Bronchial epithelial cell (primary cell): Measurements from ENCODE around the gene BLM. TPM values are rescaled to one million over a fixed set of nuclear protein-coding genes. Genes with fewer than 3 reads are reported as not detected.
"Not testable (repeated sequence)": the region's sequence is repeated elsewhere in the genome, so short reads cannot be mapped to it uniquely, and the experiment has no call there.

ENCODE experiments used
- DNase-seq: peaks from one replicate; pipeline ENCODE4 v3.0.0-alpha.2; 2010; ENCODE audit warnings: low read depth
- FAIRE-seq: peaks from 2 replicates; lab custom pipeline; 2011; peaks lifted over from hg19 to GRCh38; lab: Jason Lieb, UNC
- H3K27me3 ChIP-seq: 2 replicates; pipeline ENCODE4 v1.5.1; 2011; ENCODE audit warnings: low read length; ENCODE audit not compliant: control insufficient read depth, insufficient read depth
- H3K36me3 ChIP-seq: 2 replicates; pipeline ENCODE4 v1.5.1; 2011; ENCODE audit warnings: low read length; ENCODE audit not compliant: control insufficient read depth, insufficient read depth
- H3K4me3 ChIP-seq: 2 replicates; pipeline ENCODE4 v1.5.1; 2011; ENCODE audit warnings: mild to moderate bottlenecking, low read depth, low read length, control low read depth
- total RNA-seq: library from RNA; depleted of rRNA; stranded (reverse); fragments of >200 nt; gene quantifications from 2 replicates; pipeline ENCODE4 v1.2.1, GENCODE V29; 2014
- TF ChIP-seq, protein P1 (sequence below): IDR thresholded peaks from 2 replicates; pipeline ENCODE4 v1.5.1; 2011; ENCODE audit warnings: mild to moderate bottlenecking, moderate library complexity, low read length, control low read depth, inconsistent platforms; ENCODE audit not compliant: insufficient read depth, severe bottlenecking

BLM gene
- total RNA-seq, 1 donor from 2014 or later = 0.26 TPM

DNA sequence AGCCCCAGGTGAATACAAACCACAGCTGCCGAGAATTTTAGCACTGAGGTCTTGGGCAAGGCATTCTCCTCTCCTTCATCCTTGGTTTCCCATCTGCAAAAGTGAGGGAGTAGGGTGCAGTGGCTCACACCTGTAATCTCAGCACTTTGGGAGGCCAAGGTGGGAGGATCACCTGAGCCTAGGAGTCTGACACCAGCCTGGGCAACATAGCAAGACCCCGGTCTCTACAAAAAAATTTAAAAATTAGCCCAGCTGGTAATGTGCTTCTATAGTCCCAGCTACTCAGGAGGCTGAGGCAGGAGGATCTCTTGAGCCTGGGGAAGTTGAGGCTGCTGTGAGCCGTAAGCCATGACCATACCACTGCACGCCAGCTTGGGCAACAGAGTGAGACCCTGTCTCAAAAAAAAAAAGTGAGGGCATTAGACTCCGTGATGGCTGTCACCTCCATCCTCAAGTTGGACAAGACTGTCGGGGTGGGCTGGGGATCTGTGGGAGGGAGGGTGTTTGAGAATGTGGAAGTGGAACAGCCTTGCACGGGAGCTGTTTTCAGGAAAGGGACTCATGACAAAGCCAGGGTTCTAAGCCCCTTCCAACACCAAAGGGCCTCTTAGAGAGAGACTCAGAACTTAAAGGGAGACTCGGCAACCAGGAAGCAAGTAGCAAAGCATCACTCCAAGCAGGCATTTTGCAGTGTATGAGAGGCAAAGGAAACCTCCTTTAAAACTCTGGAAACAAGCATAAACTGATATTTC, 105.2 kb downstream of the BLM start:
- TF ChIP-seq, protein P1, sequence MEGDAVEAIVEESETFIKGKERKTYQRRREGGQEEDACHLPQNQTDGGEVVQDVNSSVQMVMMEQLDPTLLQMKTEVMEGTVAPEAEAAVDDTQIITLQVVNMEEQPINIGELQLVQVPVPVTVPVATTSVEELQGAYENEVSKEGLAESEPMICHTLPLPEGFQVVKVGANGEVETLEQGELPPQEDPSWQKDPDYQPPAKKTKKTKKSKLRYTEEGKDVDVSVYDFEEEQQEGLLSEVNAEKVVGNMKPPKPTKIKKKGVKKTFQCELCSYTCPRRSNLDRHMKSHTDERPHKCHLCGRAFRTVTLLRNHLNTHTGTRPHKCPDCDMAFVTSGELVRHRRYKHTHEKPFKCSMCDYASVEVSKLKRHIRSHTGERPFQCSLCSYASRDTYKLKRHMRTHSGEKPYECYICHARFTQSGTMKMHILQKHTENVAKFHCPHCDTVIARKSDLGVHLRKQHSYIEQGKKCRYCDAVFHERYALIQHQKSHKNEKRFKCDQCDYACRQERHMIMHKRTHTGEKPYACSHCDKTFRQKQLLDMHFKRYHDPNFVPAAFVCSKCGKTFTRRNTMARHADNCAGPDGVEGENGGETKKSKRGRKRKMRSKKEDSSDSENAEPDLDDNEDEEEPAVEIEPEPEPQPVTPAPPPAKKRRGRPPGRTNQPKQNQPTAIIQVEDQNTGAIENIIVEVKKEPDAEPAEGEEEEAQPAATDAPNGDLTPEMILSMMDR = no peak
- DNase-seq (no peak), FAIRE-seq (no peak)
- Histone ChIP-seq H3K27me3 (no peaks in the 10 kb centered on the region), H3K4me3 (no peak overlapping the region), H3K36me3 (no peaks in the 10 kb centered on the region)

DNA sequence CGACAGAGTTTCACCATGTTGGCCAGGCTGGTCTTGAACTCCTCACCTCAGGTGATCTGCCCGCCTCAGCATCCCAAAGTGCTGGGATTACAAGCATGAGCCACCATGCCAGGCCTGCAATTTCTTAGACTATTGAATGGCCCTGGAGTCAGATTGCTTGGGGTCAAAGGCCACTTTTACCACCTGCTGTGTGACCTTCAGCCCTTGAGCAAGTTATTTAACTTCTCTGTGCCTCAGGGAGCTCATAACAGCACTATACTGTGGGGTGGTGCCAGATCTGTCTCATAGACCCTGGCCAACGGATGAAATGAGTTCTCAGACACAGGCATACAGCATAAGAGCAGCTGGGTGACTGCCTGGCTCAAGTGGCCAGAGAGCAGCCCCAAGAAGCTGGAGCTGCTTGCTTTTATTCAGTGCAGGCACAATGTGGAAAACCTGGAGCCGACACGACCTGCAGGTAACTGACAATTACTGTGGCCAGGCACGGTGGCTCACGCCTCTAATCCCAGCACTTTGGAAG, 106.4 kb downstream of the BLM start:
- TF ChIP-seq, protein P1 = no peak
- Histone ChIP-seq H3K27me3 (no peaks in the 10 kb centered on the region), H3K36me3 (no peaks in the 10 kb centered on the region), H3K4me3 (no peak overlapping the region)
- FAIRE-seq = no peak
- DNase-seq = no peak

DNA sequence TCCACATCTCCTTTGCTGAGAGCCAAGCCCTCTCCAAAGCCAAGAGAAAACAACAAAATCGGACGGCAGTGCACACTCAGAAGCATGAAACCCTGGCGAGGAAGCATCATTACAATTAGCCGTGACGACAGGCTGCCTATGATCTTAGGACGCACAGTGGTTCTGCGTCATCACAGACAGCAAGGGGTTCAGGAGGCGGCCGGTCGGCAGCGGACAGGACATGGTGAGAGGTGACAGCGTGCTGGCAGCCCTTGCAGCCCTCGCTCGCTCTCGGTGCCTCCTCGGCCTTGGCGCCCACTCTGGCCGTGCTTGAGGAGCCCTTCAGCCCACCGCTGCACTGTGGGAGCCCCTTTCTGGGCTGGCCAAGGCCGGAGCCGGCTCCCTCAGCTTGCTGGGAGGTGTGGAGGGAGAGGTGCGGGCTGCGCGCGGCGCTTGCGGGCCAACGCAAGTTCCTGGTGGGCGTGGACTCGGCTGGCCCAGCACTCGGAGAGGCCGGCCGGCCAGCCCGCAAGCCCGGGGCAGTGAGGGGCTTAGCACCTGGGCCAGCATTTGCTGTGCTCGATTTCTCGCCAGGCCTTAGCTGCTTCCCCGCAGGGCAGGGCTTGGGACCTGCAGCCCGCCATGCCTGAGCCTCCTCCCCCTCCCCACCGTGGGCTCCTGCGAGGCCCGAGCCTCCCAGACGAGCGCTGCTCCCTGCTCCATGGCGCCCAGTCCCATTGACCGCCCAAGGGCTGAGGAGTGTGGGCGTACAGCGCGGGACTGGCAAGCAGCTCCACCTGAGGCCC, 108.2 kb downstream of the BLM start:
- not testable (repeated sequence) for FAIRE-seq, H3K4me3 ChIP-seq, H3K36me3 ChIP-seq, DNase-seq, H3K27me3 ChIP-seq

DNA sequence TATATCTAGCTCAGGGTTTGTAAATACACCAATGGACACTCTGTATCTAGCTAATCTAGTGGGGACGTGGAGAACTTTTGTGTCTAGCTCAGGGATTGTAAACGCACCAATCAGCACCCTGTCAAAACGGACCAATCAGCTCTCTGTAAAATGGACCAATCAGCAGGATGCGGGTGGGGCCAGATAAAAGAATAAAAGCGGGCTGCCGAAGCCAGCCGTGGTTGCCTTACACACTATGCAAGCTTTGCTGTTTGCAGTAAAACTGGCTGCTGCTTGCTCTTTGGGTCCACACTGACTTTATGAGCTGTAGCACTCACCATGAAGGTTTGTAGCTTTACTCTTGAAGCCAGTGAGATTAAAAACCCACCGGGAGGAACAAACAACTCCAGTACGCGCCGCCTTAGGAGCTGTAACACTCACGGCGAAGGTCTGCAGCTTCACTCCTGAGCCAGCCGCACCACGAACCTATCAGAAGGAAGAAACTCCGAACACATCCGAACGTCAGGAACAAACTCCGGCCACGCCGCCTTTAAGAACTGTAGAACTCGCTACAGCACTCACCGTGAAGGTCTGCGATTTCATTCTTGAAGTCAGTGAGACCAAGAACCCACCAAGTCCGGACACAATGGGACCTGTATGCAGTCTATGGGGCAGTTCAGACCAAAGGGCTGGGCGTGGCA, 109.2 kb downstream of the BLM start:
- not testable (repeated sequence) for H3K36me3 ChIP-seq, H3K4me3 ChIP-seq, H3K27me3 ChIP-seq, DNase-seq, FAIRE-seq

DNA sequence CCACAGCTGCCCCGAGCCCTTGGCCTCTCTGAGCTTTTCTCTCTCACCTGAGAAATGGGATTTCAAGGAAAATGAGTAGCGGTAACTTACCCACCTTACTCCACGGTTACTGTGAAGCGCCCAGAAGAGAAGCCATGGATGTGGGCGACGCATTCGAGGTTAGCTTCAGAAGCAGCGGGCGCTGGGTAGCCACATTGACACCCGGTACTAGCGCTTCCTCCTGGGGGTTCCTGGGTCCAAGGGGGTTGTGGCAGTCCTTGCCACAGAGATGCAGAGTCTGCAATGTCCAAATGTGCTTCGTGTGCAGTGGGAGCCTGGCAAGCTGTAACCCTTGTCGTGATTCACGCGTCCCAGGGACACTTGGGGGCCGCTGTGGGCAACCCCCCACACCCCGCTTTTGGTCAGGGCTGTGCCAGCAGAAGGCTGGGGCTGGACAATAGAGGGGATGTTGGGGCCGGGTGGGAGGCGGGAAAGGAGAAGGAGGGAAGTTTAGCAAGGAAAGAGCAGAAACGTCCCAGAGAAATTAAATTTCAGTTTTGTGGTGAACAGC, 109.8 kb downstream of the BLM start:
- TF ChIP-seq, protein P1 = no peak
- DNase-seq (no peak), FAIRE-seq (no peak)
- H3K4me3 ChIP-seq = no peak overlapping the region
- no peaks in the 10 kb centered on the region for H3K27me3 ChIP-seq
- H3K36me3 ChIP-seq = no peaks in the 10 kb centered on the region

DNA sequence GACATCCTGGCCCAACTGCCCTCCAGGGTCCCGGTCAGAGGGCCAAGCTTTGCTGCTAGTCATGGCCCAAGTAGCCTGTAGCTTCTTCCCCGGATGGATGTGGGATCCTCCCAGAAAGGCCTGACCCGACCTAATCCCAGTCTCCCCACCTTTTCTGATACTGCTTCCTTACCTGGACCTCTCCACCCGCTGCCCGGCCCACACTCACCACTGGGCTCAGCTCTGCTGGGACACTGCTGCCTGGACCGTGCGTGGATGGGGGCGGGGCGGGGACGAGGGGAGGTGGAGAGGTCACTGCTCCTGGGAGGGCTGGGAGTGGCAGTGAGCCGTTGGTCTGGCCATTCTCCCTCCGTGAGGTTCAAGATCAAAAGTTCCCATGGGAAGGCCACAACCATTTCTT, 111.0 kb downstream of the BLM start:
- no peak for DNase-seq
- Histone ChIP-seq H3K27me3 (no peaks in the 10 kb centered on the region), H3K36me3 (no peaks in the 10 kb centered on the region), H3K4me3 (no peak overlapping the region)
- TF ChIP-seq, protein P1 = no peak
- FAIRE-seq = no peak
